GM23248 (cell line): ENCODE measurements around the gene CAMTA1. TPM values are rescaled to one million over a fixed set of nuclear protein-coding genes. Genes with fewer than 3 reads are reported as not detected.
A peak's percentile ranks its signal among the peaks of the same experiment; 100 is the strongest.

Experiments
- DNase-seq: peaks from one replicate; pipeline ENCODE4 v3.0.0-alpha.2; 2015
- H2AFZ ChIP-seq: fragments of 200-600 bp; sonication (generic); 2 replicates; pipeline ENCODE4 v1.6.1; 2016; ENCODE audit warnings: antibody characterized with exemption
- H3F3A ChIP-seq: fragments of 200-600 bp; sonication (generic); 2 replicates; pipeline ENCODE4 v1.6.1; 2016; ENCODE audit warnings: mild to moderate bottlenecking, antibody characterized with exemption, mixed run types; ENCODE audit not compliant: insufficient read depth
- H3K27ac ChIP-seq: fragments of 200-600 bp; sonication (generic); 2 replicates; pipeline ENCODE4 v1.5.1; 2016; ENCODE audit warnings: mild to moderate bottlenecking
- H3K27me3 ChIP-seq: fragments of 200-600 bp; sonication (generic); replicated peaks from 2 replicates; pipeline ENCODE4 v1.6.1; 2016; ENCODE audit warnings: mild to moderate bottlenecking; ENCODE audit not compliant: insufficient read depth
- H3K36me3 ChIP-seq: fragments of 200-600 bp; sonication (generic); 2 replicates; pipeline ENCODE4 v1.6.1; 2016; ENCODE audit warnings: low read depth, mild to moderate bottlenecking
- H3K4me1 ChIP-seq: fragments of 200-600 bp; sonication (generic); 2 replicates; pipeline ENCODE4 v1.6.1; 2016; ENCODE audit warnings: mild to moderate bottlenecking; ENCODE audit not compliant: insufficient read depth
- H3K4me2 ChIP-seq: fragments of 200-600 bp; sonication (generic); one replicate; pipeline ENCODE4 v1.6.1; 2016; ENCODE audit warnings: mild to moderate bottlenecking; ENCODE audit not compliant: unreplicated experiment
- H3K4me3 ChIP-seq: fragments of 200-600 bp; sonication (generic); 2 replicates; pipeline ENCODE4 v1.5.1; 2016; ENCODE audit warnings: mild to moderate bottlenecking
- H3K79me2 ChIP-seq: fragments of 200-600 bp; sonication (generic); 2 replicates; pipeline ENCODE4 v1.6.1; 2016; ENCODE audit warnings: mild to moderate bottlenecking; ENCODE audit not compliant: insufficient read depth
- H3K9ac ChIP-seq: fragments of 200-600 bp; sonication (generic); 2 replicates; pipeline ENCODE4 v1.6.1; 2016; ENCODE audit warnings: mild to moderate bottlenecking
- H3K9me2 ChIP-seq: fragments of 200-600 bp; sonication (generic); 2 replicates; pipeline ENCODE4 v1.6.1; 2016; ENCODE audit warnings: mixed run types, mild to moderate bottlenecking, moderate library complexity; ENCODE audit not compliant: insufficient read depth
- H3K9me3 ChIP-seq: fragments of 200-600 bp; sonication (generic); one replicate; pipeline ENCODE4 v1.6.1; 2017; ENCODE audit warnings: low read depth
- H4K20me1 ChIP-seq: fragments of 200-600 bp; sonication (generic); 2 replicates; pipeline ENCODE4 v1.6.0; 2016; ENCODE audit not compliant: insufficient read depth
- EZH2 ChIP-seq: fragments of 200-600 bp; sonication (generic); IDR thresholded peaks from 2 replicates; pipeline ENCODE4 v1.6.1; 2018; ENCODE audit warnings: antibody characterized with exemption, mild to moderate bottlenecking; ENCODE audit not compliant: insufficient read depth, poor library complexity, severe bottlenecking
- EZH2phosphoT487 ChIP-seq: fragments of 200-600 bp; sonication (generic); IDR thresholded peaks from 2 replicates; pipeline ENCODE4 v1.6.1; 2018; ENCODE audit warnings: antibody characterized with exemption, moderate library complexity, mild to moderate bottlenecking, low read depth; ENCODE audit not compliant: insufficient read depth
- WGBS, 2 experiments: methylation state at CpG; one replicate each; pipeline ENCODE4 v1.1.6; 2015 to 2017; ENCODE audit warnings: low lambda C conversion rate in 2 of 2, low coverage in 1 of 2; ENCODE audit errors: missing lambda C conversion rate in 2 of 2; 5-methylcytosine and 5-hydroxymethylcytosine counted together
- in situ Hi-C: fragments of 300-500 bp; cut with MboI; formaldehyde crosslinking; loops from 2 replicates; pipeline ENCODE4 v1.15.0; 2020
- polyA plus RNA-seq: library from polyadenylated mRNA; unstranded; fragments of >200 nt; fragmentation: Nextera tagmentation; extraction: Ambion mirVana; gene quantifications from 2 replicates; pipeline ENCODE4 v1.2.1, GENCODE V29; 2016
- total RNA-seq: library from RNA; depleted of rRNA; stranded (reverse); fragments of >200 nt; shearing (Covaris generic); gene quantifications from 2 replicates; pipeline ENCODE4 v1.2.3, GENCODE V29; 2014

Gene CAMTA1
- total and polyA plus RNA-seq, 2 experiments from 2014 or later, result 50.1 to 165 TPM

- Histone ChIP-seq H3K79me2 (no peaks in the 10 kb centered on the region), H3K36me3 (no peaks in the 10 kb centered on the region), H3F3A (peaks cover 5% of the 10 kb centered on the region; the same call in 1 of the 2 replicates), H3K27me3 (no peaks in the 10 kb centered on the region), H2AFZ (no peak overlapping the region), H3K4me2 (no peak overlapping the region), H3K4me3 (no peak overlapping the region), H3K9ac (no peak overlapping the region), H3K9me3 (no peaks in the 10 kb centered on the region), H3K4me1 (0 out of 2 replicates have a peak, but pooled peaks cover 12% of the 10 kb centered on the region), H3K9me2 (no peaks in the 10 kb centered on the region), H3K27ac (no peak overlapping the region), H4K20me1 (no peaks in the 10 kb centered on the region)
- no peak for DNase-seq
- no peak for TF ChIP-seq EZH2phosphoT487
- no peak for TF ChIP-seq EZH2
- in situ Hi-C loops, result no loop called here
- 92 to 94% methylated on average over 8 of the region's 8 CpGs for WGBS, 2 experiments
These were observed 548.4 kb downstream of the CAMTA1 start for GRCh38 chr1:7333620-7334019.

- WGBS, 2 experiments, result 16 to 17% methylated on average over 10 of the region's 10 CpGs
- 0 out of 2 replicates have a peak, but pooled peaks cover 12% of the 10 kb centered on the region for H3K4me1 ChIP-seq
- peak overlapping the region; percentile 69 for H2AFZ ChIP-seq
- H3K27me3 ChIP-seq, result no peaks in the 10 kb centered on the region
- no peaks in the 10 kb centered on the region for H3K9me2 ChIP-seq
- no peaks in the 10 kb centered on the region for H4K20me1 ChIP-seq
- in situ Hi-C loops, result no loop called here
- peak overlapping the region; percentile 9 for H3K4me2 ChIP-seq
- no peak overlapping the region for H3K27ac ChIP-seq
- peak; percentile 62 for DNase-seq
- no peak for TF ChIP-seq EZH2phosphoT487
- TF ChIP-seq EZH2, result no peak
- no peak overlapping the region for H3K4me3 ChIP-seq
- no peaks in the 10 kb centered on the region for H3K79me2 ChIP-seq
- H3K9ac ChIP-seq, result no peak overlapping the region
- H3F3A ChIP-seq, result peaks cover 5% of the 10 kb centered on the region; the same call in 1 of the 2 replicates
- no peaks in the 10 kb centered on the region for H3K36me3 ChIP-seq
- no peaks in the 10 kb centered on the region for H3K9me3 ChIP-seq
These were observed 549.3 kb downstream of the CAMTA1 start for GRCh38 chr1:7334475-7335035.

GRCh38 chr1:7335224-7335879 lies 550.1 kb downstream of the CAMTA1 start:
- peaks cover 5% of the 10 kb centered on the region; the same call in 1 of the 2 replicates for H3F3A ChIP-seq
- 72 to 73% methylated on average over 13 of the region's 13 CpGs for WGBS, 2 experiments
- no peak overlapping the region for H3K27ac ChIP-seq
- in situ Hi-C loops, result no loop called here
- H3K9ac ChIP-seq, result no peak overlapping the region
- no peak for TF ChIP-seq EZH2phosphoT487
- TF ChIP-seq EZH2, result no peak
- H3K9me3 ChIP-seq, result no peaks in the 10 kb centered on the region
- no peak overlapping the region for H3K4me2 ChIP-seq
- H4K20me1 ChIP-seq, result no peaks in the 10 kb centered on the region
- no peaks in the 10 kb centered on the region for H3K79me2 ChIP-seq
- H3K36me3 ChIP-seq, result no peaks in the 10 kb centered on the region
- no peak overlapping the region for H2AFZ ChIP-seq
- DNase-seq, result no peak
- 0 out of 2 replicates have a peak, but pooled peaks cover 12% of the 10 kb centered on the region for H3K4me1 ChIP-seq
- no peak overlapping the region for H3K4me3 ChIP-seq
- H3K27me3 ChIP-seq, result no peaks in the 10 kb centered on the region
- no peaks in the 10 kb centered on the region for H3K9me2 ChIP-seq

- Histone ChIP-seq H3K4me3 (no peak overlapping the region), H3K9me3 (no peaks in the 10 kb centered on the region), H3K4me2 (no peak overlapping the region), H3K27me3 (no peaks in the 10 kb centered on the region), H3K36me3 (no peaks in the 10 kb centered on the region), H3K9ac (no peak overlapping the region), H4K20me1 (no peaks in the 10 kb centered on the region), H3K79me2 (no peaks in the 10 kb centered on the region), H2AFZ (no peak overlapping the region), H3K4me1 (0 out of 2 replicates have a peak, but pooled peaks cover 12% of the 10 kb centered on the region), H3F3A (peaks cover 5% of the 10 kb centered on the region; the same call in 1 of the 2 replicates), H3K9me2 (no peaks in the 10 kb centered on the region), H3K27ac (no peak overlapping the region)
- TF ChIP-seq EZH2 (no peak), EZH2phosphoT487 (no peak)
- WGBS, 2 experiments, result 82 to 85% methylated on average over 7 of the region's 7 CpGs
- no peak for DNase-seq
- in situ Hi-C loops, result no loop called here
These were observed 553.2 kb downstream of the CAMTA1 start for GRCh38 chr1:7338439-7338838.
